HG03135 (cell line): ENCODE results near the gene DLK1.

Source experiments
- ATAC-seq: cut with Tn5 transposase; IDR thresholded peaks from one replicate; pipeline ENCODE4 v1.9.1; 2021; ENCODE audit warnings: mild to moderate bottlenecking, moderate library complexity; ENCODE audit not compliant: unreplicated experiment

Gene DLK1

DNA sequence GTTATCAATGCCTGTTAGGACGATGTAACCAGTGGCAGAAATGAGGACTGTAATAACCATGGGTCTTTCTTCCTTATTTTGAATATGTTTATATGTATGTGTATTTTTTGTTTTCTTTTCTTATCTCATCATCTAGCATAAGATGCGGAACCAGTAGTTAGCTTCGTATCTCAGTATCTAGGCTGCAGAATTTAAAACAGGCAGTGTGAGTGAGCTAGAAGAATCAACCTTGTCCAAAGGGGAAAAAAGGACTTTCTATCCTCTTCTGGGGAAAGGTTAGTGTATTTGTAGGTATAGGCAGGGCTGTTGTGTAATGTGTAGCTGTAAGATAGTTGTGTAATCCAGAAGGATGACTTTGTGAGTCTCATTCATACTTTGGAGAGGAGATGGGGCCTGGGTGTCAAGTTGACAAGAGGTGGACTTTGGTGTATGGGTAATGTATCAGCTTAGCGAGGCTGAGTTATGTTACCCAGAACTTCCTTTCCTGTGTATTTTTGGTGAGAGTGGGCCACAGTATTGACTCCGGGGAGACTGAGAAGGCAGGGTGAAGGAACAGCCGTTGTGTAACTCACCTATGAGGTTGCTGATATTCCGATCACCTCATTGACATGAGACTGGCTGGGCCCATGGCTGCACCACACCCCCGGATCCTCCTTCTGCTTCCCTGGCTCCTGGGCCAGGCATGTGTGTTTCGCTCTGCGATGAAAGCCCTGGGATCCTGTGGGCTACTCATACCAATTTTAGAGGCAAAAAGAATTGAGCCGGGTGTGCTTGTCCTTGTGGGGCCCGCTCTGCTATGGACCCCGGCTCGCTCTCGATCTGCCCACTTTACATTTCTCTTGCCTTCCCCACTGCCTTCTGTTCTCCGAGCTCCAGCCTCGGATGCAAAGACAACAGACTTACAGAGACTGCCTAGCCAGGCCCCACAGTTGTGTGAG, 24.3 kb downstream of the DLK1 start:
- no peak for ATAC-seq

DNA sequence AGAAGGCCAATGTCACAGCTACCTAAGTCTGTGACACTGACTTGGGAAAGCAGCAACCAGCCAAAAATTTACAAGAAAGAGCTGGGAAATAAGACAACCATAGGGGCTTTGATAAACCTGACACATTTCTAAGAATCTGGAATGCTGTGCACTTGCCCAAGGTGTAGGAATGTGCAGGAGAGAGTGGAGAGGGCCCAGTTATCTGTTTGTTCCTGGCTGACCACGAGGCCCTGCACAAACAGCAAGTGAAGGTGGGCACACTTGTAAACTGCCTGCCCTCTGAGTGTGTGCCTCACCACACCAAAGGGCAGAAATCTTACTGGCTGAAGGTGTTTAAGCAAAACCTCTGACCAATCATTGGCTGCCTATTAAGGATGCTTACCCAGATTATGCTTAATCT, 27.3 kb downstream of the DLK1 start:
- no peak for ATAC-seq

DNA sequence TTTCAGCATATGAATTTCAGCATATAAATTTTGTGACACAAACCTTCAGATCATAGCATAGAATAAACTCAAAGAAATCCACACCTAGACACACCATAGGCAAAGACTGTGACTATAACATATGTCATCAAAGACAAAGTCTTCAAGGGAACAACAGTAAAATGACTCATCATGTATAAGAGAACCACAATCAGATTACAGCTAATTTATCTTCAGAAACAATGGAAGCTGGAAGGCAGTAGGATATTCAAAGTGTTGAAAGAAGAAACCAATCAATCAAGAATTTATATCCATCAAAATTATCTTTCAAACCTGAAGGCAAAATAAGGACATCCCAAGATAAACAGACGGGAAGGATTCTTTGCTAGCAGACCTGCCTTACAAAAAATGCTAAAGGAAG, 29.0 kb downstream of the DLK1 start:
- ATAC-seq = no peak

DNA sequence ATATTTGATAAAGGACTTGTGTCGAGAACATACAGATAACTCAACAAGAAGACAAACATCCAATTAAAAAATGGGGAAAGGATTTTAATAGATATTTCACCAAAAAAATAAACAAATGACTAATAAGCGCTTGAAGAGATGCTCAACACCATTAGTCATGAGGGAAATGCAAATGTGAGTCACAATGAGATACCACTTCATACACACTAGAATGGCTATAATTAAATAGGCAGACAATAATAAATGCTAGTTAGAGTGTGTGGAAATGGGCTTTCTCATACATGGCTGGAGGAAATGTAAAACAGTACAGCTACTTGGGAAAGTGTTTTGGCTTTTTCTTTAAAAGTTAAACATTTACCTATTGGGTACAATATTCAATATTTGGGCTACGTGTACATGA, 34.8 kb downstream of the DLK1 start:
- no peak for ATAC-seq

DNA sequence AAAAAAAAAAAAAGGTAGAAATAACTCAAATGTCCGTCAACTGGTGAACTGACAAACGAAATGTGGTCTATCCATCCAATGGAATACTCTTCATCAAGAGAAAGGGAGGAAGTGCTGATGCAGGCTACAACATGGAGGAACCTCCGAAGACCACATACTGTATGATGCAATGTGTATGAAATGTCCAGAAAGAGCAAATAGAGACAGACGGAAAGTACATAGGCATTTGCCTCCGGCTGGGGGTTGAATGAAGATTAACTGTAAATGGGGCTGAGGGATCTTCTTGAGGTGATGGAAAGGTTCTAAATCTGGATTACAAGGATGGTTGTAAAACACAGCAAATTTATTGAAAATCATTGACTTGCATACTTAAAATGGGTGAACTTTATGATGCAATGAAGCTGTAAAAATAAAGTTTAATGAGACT, 35.4 kb downstream of the DLK1 start:
- ATAC-seq = no peak

DNA sequence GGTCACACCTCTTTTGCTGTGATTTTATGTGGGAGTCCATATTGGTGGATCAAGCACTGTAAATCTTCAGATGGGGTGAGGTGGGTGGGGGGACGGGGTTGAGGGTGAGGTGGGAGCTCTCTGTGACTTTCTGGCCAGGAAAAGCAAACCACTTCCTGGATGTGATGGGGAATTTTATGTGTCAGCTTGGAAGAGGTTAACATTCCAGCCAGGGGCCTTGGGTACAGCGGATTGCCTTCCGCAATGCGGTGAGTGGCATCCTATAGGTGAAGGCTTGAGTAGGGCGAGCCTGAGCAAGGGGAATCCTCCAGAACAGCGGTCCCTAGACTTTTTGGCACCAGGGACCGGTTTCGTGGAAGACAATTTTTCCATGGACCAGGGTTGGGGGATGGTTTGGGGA, 36.2 kb downstream of the DLK1 start:
- ATAC-seq = no peak

DNA sequence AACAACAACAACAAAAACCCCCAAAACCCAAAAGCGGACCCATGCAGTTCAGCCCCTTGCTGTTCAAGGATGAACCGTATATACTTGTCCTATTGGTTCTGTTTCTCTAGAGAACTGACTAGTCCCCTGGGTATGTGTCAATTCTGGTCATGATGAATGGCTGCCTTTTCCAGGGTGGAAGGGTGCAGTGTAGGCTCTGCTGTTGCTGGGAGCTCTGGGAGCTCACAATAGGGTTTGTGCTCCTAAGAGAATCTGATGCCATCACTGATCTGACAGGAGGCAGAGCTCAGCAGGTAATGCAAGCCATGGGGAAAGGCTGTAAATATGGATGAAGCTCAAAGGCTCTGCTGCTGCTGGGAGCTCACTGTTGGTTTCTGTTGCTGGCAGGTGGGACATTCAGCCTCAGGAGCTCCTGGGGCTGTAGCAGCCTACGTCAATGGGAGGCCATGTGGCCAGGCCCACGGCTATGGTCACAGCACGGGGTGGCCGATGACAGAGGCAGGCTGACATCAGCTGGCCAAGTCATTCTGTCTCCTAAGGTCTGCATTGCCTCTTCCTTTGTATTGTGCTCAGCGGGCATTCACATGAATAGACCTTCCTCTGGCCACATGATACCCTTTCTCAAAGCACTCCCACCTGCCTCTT, 37.9 kb downstream of the DLK1 start:
- no peak for ATAC-seq

DNA sequence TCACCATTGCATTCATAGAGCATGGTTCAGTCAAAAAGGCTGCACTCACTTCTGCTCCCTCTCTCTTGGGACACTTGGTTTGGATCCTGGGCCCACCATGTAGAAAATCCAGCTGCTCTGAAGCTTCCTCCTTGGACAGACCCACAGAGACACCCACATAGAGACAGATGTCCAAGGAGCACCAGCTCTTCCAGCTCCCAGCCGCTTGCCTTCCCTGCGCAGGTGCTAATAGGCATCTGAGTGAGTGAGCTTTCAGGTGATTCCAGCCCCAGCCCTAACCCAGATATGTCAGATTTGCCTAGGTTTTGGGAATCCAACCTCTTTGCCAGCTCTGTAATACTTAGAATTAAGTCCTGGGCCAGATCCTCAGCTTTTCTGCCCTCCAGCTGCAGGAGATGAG, 38.6 kb downstream of the DLK1 start:
- ATAC-seq = no peak

DNA sequence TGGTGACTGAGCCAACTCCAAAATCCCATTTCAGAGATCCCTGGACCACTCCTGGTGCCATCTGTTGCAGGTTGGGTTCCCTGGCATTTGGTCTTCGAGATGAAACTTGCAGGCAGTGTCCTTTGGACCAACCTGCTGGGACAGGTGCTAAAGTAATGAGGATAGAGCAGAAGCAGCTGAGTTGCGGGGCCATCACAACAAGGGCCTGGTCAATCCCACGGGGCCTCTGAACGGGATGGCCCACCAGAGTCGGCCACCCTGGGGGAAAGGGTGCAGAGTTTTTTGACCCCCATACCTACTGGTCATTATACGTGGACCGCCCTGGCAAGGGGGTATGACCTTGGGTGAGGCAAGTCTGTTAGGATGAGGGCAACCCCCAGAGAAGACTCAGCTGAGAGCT, 39.3 kb downstream of the DLK1 start:
- no peak for ATAC-seq

DNA sequence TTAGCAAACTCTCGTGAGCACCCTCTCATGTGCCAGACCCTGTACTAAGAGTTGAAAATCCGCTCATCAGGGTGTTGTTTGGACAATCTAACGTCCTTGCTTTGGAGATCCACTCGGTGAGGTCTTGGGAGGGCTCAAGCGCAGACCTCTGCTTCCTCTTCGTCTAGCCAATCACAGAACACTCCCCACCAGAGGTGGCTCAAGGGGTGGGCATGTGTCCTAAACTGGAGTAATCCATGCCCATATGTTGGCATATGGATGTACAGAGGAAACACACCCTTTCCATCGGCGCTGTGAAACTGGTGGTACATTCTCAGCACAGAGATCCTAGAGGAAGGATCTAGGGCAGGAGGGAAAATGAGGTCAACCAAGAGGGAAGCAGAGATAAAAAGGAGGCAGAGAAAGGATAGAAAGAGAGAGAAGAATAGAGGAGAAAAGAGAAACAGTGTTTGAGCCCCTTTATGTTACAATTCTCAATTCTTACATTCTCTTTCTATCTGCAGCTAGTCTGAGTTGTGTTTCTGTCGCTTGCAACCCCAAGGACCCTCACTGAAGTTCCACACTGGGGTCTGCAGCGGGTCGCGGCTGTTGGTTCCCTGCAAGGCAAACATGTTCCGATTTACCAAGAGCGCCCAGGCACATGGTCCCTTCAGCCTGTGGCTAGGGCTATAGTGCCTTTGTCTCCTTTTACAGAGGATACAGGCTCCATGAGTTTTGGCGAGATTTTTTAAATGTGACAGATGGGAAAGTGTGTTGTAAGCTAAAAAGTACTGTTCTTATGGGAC, 40.5 kb downstream of the DLK1 start:
- no peak for ATAC-seq

DNA sequence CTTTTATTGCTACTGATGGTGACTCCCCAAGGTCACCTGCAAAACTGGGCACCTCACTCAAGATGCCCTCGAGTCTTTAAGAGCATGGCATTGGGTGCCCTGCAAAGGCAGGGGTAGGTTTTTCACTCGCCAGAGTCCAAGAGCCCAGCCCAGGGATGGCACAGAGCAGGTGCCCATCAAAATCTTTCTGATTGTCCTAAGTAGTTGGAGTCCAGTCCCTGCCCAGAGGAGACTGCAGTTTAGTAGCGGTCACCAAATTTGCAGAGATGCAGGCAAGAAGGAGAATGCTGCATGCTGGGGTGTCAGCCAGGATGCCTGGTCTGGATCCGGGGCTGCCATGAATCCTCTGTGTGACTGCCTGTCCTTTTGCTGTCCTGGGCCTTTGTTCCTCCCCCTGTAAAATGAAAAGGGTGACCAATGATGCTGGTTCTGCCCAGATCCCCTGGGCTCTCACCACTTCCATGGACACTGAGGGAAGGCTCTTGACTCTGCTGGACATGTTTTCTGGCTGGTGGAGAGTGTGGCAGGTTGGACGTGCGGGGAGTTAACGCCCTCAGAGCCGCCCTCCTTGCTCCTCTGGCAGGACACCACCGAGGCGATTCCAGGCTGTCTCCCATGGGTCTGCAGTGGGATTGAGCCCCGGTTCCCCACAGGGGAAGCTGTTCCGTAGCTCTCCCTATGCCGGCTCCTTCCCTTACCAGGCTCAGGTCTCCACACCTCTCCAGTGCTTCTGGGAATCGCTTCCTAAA, 41.3 kb downstream of the DLK1 start:
- no peak for ATAC-seq

DNA sequence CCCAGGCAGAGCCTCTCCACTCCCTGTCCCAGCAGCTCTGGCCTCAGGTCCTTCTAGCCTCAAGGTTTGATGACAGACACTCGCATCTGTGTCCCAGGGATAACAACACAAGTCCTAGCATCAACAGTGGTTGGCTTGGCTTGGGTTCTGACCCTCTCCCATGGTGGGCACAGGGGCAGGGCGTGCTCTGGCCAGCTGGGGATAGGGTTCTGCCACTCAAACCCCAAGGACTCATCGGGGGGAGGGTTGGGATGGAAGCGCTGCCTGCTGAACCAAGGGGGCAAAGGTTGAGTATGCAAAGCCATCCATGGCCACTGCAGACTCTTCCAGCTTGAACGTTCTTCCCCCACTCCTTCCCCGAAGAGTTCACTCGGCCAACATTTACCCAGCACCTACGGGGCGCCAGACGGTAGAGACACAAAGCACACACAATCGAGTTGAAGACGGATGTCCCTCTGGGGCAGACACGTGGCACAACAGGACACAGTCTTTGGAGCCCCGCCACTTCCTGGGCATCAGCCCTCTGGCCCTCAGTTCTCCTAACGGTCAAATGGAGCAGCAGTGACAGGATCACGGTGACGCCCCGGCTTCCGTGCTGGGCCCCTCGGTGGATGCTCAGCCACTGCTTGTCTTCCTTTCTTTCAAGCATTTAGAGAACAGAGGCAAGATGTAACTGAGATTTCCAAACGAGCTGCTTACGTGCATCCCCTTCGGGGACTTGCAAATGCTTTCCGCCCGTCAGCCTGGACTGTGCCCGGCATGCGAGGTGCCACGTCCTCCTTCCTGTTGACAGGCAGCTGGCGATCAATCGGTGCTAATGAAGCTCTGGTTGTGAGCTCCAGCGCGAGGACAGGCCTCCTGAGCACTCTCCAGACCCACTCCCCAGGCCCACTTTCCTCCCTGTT, 42.6 kb downstream of the DLK1 start:
- ATAC-seq = no peak

DNA sequence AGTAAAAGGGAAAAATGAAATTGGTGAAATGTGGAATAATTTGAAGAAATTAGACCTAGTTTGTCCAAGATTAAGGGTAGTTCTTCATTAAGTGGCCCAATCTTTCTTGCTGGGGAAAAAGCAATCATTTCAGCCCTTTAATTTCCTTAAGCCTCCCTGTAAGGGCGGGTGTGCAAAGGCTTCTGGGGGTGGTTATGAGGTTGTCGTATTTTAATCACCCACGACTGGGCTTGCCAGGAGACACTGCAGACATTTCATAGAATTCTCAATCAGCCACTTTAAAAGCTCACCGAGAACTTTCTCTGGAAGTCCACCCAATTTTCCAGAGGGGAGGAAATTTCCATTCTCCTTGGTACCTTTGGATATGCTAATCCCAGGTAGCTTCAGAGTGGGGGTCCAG, 43.4 kb downstream of the DLK1 start:
- ATAC-seq = no peak

DNA sequence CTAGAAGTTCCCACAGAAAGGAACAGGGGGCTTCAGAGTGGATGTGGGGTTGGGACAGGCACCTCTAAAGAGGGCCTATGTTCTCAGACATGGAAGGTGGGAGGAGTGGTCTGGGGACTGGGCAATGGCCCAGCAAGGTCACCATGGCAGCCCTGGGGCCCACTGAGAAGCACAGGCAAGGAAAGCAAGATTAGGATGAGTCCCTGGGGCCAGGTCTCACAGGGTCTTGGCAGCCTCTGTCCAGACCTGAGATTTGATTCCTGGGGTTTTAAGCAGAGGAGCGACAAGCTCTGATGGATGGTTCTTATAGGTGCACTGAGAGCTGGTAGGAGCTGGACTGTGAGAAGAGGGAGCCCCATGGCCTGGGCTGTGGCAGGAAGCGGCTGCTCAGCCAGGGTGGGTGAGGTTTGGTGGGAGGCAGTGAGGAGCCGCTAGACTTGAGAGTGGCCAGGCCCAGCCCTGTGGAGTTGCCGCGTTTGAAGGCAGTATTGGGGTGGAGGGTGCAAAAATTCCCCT, 44.0 kb downstream of the DLK1 start:
- no peak for ATAC-seq

DNA sequence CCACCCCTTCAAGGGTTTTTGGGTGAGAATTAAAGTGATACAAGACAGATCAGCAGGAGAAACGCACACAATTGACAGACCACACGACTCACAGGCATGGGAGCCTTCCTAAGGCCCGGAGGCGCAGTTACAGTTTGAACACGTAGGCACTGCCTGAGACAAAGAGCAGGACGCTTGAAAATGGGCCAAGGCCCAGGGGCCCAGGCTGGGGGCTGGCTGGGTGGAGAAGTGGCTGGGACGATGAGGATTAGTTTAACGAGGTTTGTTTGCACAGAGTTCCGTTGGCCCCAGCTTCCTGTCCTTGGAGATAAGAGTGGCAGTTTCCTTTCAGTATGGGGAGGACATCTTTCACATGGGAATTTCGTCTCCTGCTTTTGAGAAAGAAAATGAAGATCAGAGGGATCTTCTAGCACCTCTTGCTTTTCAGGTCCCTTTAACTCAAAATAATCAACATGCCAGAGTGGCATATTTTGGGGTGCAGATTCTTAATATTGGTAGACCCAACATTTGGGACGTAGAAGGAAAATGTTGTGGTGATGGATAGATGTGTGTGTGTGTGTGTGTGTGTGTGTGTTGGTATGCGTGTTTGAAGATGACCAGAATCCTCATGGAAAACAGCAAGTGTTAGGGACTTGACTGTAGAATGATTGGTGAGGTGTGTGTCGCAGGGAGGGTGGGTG, 44.6 kb downstream of the DLK1 start:
- ATAC-seq = no peak

DNA sequence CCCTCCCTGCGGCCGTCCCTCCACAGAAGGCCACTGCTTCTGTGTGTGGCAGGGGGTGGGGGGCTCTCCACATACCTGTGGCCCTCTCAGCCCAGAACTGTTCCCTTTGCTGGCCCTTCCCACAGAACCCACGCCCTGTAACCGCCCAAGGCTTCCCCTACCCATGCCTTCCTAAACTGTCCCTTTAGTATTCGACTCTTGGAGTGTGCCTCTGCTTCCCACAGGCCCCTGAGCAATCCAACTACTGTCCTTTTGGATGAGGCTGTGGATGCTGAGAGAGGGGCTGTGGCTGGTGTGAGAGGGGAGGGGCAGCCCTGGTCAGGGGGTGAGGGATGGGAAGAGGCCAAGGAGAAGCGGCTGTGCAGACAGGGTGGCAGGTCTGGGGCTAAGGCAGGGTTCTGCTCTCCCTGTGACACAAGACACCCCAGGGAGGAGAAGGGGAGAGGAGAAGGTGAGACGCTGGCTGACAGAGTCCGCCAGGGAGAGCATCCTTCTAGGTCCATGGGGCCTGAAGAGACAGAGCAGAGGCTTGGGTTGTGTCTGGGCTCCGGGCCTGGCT, 46.0 kb downstream of the DLK1 start:
- ATAC-seq = no peak

DNA sequence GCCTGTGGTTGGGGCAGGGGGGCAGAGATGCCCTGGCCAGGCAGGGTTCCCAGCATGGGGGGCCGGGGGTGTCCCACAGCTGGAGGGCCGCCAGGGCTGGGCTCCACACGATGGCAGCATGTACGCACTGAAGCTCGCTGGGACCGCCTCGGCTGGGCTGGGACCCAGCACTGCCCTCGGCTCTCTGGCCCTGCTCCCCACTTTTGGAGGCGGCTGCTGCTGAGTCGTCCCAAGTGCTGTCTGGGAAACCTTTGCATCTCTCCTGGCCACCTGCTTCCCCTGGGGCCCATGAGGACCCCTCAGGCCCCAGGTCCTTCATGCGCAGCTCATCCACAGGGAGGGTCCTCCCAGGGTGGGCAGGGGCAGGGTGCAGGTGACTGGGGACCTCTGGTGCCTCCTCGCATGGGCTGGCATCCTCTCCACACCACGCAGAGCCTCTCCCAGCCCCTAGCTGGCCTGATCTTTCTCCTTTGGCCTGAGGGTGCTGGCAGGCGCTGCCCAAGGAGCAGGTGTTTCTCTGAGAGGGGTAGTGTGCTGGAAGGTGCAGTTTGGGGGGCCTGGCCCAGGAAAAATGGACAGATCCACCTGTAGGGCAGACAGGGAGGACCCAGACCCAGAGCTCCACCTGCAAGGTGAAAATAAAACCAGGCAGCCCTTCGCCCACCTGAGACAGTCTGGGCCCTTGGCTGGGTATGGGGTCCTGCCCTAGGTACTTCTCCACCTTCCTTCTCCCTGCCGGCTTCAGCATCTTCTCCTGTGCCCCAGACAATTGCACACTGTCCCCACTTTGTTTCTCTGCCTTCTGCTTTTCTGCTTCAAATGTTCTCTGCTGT, 46.9 kb downstream of the DLK1 start:
- no peak for ATAC-seq

DNA sequence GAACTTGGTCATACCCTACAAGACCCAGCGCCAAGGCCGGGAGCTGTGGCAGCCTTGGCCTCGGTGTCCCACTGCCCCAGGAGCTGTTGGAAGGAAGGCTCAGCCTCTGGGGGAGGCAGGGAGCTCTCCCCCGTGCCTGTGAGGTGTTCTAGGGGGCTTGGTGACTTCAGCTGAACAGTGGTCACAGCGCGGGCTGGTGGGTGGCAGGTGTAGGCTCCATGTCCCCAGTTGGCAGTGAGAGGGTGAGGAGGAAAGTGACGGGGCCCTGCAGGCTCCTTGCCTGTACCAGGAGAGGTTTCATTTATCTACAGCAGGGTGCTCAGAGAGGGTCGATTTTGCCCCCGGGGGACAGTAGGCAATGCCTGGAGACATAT, 47.5 kb downstream of the DLK1 start:
- ATAC-seq = no peak
